Activated naive CD4-positive, alpha-beta T cell treated with anti-CD3 and anti-CD28 coated beads, Interleukin-2, amount 50 U/mL, for 72 hours (primary cell): ENCODE measurements around the gene ZFYVE27. TPM values are rescaled to one million over a fixed set of nuclear protein-coding genes. Genes with fewer than 3 reads are reported as not detected.

Experiments used
- ATAC-seq, 2 donors: fragments of 150-1000 bp; cut with Tn5 transposase; 2 replicates each; pipeline ENCODE4 v1.10.0; 2021; ENCODE audit warnings: mild to moderate bottlenecking in 2 of 2, moderate library complexity in 2 of 2
- DNase-seq, 2 donors: peaks; one replicate each; pipeline ENCODE4 v3.0.0; 2021 to 2022; ENCODE audit warnings: low spot score in 2 of 2
- H3K27ac Mint-ChIP-seq, 2 donors: one replicate each; pipeline ENCODE4 v1.8.0; 2022; ENCODE audit warnings: mild to moderate bottlenecking in 2 of 2, mixed read lengths in 2 of 2
- H3K36me3 Mint-ChIP-seq, 2 donors: one replicate each; pipeline ENCODE4 v1.8.0; 2022; ENCODE audit warnings: mixed read lengths in 2 of 2
- H3K9me3 Mint-ChIP-seq, 2 donors: one replicate each; pipeline ENCODE4 v1.8.0; 2022; ENCODE audit warnings: mixed read lengths in 2 of 2
- total RNA-seq, 2 donors: library from RNA; stranded (reverse); gene quantifications; one replicate each; pipeline ENCODE4 v1.2.3, GENCODE V29; 2022

The ZFYVE27 gene
- total RNA-seq, 2 donors from 2014 or later, result 28.0 to 29.3 TPM

DNA sequence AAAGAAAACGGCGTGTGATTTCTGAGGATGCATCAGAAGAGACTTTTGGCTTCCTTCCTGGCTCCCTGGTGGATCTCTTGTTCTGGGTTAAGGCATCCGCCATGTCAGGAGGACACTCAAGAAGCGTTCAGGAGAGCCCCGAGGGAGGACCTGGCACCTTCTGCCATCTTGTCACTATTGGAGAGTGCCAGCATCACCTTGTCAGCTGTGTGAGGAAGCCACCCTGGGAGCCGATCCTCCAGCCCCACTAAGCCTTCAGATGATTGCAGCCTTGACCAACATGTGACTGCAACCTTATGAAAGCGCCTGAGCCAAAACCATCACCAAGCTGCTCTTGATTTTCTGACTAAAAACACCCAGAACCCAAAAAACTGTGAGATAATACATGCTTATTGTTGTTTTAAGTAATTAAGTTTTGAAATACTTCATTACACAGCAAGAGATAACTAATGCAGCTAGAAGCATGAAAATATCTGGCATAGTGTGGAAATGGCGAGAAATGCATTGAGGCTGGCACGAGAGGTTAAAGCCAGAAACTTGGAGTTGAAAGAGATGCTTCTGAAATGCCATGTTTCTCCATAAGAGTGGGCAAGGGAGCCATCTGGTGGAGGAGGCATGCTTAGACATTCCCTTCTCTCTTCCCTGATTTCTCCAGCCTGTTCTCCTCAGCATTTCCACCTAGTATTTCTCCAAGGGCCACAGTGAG lies 5.4 kb upstream of the ZFYVE27 start:
- ATAC-seq (peak in 1 of 2 donors; percentile 47), DNase-seq (peak in 1 of 2 donors; percentile 54)
- Mint-ChIP-seq H3K27ac (no peak overlapping the region), H3K36me3 (peaks cover 0 to 10% of the 10 kb centered on the region in 2 donors), H3K9me3 (peaks cover 8% of the 10 kb centered on the region in 2 donors)

DNA sequence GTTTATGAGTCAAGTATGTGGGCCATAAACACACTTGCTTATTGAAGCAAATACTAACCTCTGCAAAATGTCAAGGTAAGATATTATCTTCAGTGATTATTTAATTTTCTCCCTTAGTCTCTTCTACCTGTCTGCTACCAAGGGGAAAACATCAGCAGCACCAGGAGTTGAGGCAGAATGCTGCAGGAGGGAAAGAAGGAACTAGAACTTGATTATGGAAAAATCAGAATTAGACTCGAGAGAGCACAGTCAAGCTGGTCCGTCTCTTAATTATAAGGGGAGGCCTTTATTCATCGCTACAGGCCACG lies 4.9 kb upstream of the ZFYVE27 start:
- no peak for DNase-seq
- Mint-ChIP-seq H3K9me3 (peaks cover 8% of the 10 kb centered on the region in 2 donors), H3K27ac (no peak overlapping the region), H3K36me3 (peaks cover 0 to 10% of the 10 kb centered on the region in 2 donors)
- no peak for ATAC-seq

DNA sequence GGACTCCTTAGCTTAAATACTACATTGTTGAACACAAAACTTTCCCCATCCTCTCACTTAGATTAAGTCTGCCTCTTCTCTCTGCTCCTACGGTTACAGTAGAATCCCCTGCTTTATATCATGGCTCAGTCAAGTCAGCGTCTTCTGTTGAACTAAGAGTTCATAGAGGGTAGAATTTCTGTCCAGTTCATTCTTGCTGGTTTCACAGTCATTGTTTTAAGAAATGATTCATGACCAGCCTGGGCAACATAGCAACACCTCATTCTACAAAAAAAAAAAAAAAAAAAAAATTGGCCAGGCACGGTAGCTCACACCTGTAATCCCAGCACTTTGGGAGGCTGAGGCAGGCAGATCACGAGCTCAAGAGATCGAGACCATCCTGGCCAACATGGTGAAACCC lies 3.7 kb upstream of the ZFYVE27 start:
- H3K27ac Mint-ChIP-seq, result no peak overlapping the region
- DNase-seq (no peak), ATAC-seq (no peak)
- H3K36me3 Mint-ChIP-seq, result peaks cover 9 to 19% of the 10 kb centered on the region in 2 donors
- peaks cover 8% of the 10 kb centered on the region in 2 donors for H3K9me3 Mint-ChIP-seq

DNA sequence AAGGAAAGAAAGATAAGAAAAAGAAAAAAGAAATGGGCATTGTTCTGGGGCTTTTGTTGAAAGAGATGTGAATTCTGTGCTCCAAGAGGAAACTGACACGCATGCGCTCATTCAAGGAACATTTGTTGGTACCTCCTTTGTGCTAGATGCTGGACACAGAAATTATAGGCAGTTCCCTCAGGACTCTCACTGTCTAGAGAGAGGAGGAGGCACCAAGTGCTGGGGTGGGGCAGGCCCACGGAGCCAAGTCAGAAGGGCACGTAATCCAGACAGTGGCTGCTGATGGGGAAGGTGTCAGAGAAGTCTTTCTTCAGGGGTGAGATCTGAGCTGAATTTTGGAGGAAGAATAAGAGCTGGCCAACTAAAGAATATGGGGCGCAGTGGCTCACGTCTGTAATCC lies 2.9 kb upstream of the ZFYVE27 start:
- H3K9me3 Mint-ChIP-seq, result peaks cover 8% of the 10 kb centered on the region in 2 donors
- no peak for DNase-seq
- no peak overlapping the region for H3K27ac Mint-ChIP-seq
- peaks cover 11 to 21% of the 10 kb centered on the region in 2 donors for H3K36me3 Mint-ChIP-seq
- ATAC-seq, result no peak

DNA sequence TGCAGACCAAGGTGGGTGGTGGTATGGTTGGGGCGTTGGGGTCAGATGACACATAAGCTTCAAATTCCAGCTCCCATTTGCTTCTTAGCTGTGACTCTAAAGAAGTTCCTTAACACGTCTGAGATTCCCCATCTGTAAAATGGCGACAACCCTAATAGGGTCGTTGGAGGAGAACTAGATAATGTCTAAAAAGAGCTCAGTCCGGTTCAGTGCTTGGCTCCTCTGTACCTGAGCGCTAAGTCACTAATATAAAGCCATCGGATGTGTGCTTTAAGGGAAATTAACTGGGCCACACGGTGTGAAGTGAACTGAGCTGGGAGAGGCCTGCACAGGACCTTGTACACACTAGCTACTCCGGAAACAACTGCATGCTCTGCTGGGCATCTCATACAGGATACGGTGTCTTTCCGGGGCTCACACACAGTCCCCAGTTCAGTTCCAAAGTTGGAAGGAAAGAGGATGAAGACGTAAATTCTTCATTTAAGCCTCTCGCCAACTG lies 476 bp upstream of the ZFYVE27 start:
- peaks cover 22 to 30% of the 10 kb centered on the region in 2 donors for H3K36me3 Mint-ChIP-seq
- H3K9me3 Mint-ChIP-seq, result peaks cover 8% of the 10 kb centered on the region in 2 donors
- DNase-seq (no peak), ATAC-seq (peak; percentile 32 to 36)
- H3K27ac Mint-ChIP-seq, result peak overlapping the region; percentile 93 to 97

DNA sequence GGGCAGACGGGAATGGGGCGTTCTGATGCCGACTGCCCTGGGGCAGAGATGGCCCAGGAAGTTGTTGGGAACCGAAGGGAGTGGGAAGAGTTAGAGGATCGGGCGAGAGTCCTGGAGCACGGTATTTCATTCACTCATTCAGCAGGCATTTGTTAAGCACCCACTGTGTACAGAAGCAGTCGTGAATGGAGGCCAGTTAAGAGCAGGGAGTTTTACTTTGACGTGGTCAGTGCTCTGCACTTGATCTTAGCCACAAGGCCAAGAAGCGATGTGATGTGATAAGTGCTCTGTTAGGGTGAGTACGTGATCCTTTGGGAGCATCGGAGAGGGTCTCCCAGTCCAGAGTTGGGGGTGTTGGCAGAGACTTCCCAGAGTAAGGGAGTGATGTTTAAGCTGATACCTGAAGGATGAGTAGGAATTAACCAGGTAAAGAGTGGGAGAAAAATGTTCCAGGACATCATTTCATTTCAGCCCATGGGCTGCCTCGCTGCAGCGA lies 890 bp downstream of the ZFYVE27 start:
- peaks cover 22 to 30% of the 10 kb centered on the region in 2 donors for H3K36me3 Mint-ChIP-seq
- DNase-seq (peak in 1 of 2 donors; percentile 17), ATAC-seq (peak; percentile 29 to 41)
- peaks cover 8% of the 10 kb centered on the region in 2 donors for H3K9me3 Mint-ChIP-seq
- H3K27ac Mint-ChIP-seq, result peak overlapping the region; percentile 93 to 98

DNA sequence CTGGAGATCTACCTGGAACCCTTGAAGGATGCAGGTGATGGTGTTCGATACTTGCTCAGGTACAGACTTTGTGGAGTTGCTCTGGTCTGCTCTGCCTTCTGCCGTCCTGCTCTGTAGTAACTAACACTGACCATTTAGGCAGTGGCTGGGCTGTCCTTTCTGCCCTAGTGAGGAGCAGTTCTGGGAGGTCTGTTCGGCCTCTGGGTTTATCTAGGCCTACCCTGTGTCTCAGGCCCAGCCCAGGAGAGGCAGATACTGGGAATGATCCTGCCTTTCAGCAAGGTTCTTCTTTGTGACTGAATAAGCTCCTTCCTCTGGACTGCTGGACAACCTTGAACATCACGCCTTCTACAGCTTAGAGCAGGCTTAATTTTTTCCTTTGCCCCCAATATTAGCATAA lies 1.7 kb downstream of the ZFYVE27 start:
- DNase-seq (no peak), ATAC-seq (no peak)
- H3K27ac Mint-ChIP-seq, result peak overlapping the region in 1 of 2 donors; percentile 93
- H3K9me3 Mint-ChIP-seq, result peaks cover 8% of the 10 kb centered on the region in 2 donors
- peaks cover 22 to 30% of the 10 kb centered on the region in 2 donors for H3K36me3 Mint-ChIP-seq

DNA sequence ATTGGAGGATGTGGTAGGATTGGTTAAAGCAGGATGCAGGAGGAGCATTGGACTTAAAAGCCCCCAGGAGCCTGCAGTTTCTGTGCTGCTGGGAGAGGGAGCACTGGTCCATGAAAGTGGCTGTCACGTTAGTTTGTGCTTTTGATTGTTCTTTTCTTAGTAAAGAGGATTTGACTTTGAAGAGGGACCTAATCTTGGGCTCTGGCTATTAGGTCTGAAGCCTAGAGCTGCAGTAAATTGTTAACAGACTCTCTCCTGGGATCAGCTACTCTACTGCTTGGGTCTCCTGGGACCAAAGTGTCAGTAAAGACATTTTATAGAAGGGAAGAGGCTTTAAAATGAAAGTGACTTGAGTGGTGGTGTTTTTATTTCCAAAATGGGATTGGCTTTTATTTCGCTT lies 3.7 kb downstream of the ZFYVE27 start:
- Mint-ChIP-seq H3K36me3 (peaks cover 28 to 33% of the 10 kb centered on the region in 2 donors), H3K9me3 (peaks cover 6% of the 10 kb centered on the region in 2 donors)

DNA sequence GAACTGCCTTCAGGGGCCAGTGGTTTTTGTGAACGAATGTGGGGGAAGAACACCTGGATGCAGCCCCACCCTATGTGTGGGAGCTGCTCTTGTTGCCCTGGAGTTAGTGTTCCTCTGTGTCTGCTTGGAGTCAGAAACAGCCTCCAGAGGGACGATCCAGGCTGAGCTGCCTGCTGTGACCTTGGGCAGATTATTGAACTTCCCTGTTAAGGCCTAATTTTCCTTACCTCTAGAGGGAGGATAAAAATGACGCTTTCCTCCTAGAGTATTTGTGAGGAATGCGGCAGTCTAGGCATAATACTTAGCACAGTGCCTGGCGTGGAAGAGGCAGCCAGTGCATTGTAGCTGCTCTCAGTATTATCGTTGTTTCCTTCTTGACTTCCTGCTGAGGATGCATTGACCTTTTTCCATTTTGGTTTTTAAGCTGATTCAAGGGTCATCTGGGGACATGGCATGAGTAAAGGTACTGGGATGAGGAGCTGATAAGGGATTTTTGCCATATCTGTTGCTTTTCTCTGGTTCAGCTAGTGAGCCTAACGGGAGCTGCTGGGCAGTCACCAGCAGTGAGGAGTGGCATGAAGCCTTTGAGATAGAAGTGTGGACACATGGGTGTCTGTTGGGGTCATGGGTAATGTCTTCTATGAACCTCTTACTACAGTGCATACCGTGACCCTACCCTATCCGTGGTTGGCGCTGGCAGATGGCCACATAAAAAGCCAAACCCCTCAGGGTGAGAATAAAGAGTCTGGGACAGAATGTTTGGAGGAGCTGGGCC lies 6.4 kb downstream of the ZFYVE27 start:
- Mint-ChIP-seq H3K36me3 (peaks cover 18 to 24% of the 10 kb centered on the region in 2 donors), H3K27ac (peak overlapping the region in 1 of 2 donors; percentile 65), H3K9me3 (no peaks in the 10 kb centered on the region)
- ATAC-seq, result no peak
- no peak for DNase-seq

More for the DNA sequence above, 3.7 kb downstream of the ZFYVE27 start:
- no peak overlapping the region for H3K27ac Mint-ChIP-seq
- DNase-seq (no peak), ATAC-seq (no peak)

DNA sequence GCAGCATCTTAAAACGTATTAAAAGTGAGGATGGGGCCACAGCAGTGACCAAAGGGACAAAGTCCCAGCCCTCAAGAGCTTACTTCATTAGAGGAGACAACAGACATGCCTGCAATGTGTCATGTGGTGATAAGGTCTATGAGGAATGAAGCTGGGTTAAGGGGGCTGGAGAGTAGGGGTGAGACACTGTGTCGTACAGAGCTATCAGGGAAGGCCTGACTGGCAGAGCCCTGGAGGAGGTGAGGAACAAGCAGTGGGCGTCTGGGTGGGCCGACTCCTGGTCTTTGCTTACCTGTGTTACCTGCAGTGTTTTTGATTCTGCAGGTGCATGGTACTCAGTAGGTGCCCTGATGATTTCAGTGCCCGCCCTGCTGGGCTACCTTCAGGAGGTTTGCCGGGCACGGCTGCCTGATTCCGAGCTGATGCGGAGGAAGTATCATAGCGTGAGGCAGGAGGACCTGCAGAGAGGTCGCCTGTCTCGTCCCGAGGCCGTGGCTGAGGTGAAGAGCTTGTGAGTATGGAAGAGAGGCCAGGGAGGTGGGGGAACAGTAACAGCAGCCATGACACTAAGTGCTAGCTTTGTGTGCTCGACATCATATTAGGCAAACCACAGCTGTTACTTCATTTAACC lies 7.6 kb downstream of the ZFYVE27 start:
- DNase-seq (no peak), ATAC-seq (no peak)
- Mint-ChIP-seq H3K27ac (peak overlapping the region in 1 of 2 donors; percentile 72), H3K9me3 (no peaks in the 10 kb centered on the region), H3K36me3 (peaks cover 19 to 23% of the 10 kb centered on the region in 2 donors)

DNA sequence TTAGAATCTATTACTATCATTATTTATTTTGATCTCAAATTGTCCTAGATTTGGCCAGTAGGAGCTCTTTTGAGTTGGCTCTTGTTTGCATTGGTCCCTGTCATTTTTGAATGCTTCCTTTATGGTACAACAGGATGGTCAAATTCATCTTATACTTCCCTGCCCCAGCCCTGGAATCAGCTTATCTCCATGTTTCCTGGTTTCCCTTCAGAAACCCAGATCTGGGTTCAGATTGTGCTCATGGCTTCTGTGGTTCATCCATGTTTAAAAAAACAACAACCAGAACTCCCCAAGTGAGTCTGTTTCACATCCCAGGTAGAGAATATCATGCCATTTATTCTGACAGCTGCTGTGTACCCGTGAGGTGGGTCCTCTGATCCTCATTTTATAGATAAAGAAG lies 10.6 kb downstream of the ZFYVE27 start:
- Mint-ChIP-seq H3K36me3 (peaks cover 11 to 24% of the 10 kb centered on the region in 2 donors), H3K9me3 (no peaks in the 10 kb centered on the region), H3K27ac (no peak overlapping the region)
- no peak for ATAC-seq
- no peak for DNase-seq

DNA sequence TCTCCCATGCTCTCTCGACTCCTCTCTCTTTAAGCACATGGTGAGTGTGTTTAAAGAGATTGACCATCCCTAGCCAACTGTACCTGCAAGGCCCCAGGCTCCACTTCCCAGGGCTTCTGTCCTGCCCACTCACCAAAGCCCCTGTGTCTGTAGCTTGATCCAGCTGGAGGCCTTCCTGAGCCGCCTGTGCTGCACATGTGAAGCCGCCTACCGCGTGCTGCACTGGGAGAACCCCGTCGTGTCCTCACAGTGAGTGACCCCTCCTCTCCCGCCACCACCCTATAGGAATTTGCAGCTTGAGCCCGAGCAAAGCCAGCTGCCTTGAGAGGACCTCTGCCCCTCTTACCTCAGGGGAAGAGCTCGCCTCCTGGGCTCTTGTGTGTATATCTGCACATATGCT lies 11.2 kb downstream of the ZFYVE27 start:
- H3K36me3 Mint-ChIP-seq, result peaks cover 11 to 24% of the 10 kb centered on the region in 2 donors
- no peak overlapping the region for H3K27ac Mint-ChIP-seq
- no peaks in the 10 kb centered on the region for H3K9me3 Mint-ChIP-seq
- ATAC-seq (no peak), DNase-seq (no peak)

DNA sequence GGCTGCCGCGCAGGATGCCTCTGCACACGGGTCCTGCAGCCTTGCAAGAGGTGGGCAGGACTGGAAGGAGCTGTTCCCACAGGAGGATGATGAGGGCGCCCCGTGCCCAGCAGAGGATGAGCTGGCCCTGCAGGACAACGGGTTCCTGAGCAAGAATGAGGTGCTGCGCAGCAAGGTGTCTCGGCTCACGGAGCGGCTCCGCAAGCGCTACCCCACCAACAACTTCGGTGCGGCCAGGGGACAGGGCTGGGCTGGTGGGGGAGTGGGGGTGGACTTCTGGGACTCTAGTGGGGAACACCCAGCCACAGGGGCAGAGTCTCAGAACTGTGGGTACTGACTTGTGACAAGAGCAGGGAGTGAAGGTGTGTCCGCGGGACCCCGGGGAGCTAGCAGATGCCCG lies 16.0 kb downstream of the ZFYVE27 start:
- Mint-ChIP-seq H3K36me3 (peaks cover 4 to 23% of the 10 kb centered on the region in 2 donors), H3K9me3 (no peaks in the 10 kb centered on the region), H3K27ac (no peak overlapping the region)
- ATAC-seq (no peak), DNase-seq (no peak)

DNA sequence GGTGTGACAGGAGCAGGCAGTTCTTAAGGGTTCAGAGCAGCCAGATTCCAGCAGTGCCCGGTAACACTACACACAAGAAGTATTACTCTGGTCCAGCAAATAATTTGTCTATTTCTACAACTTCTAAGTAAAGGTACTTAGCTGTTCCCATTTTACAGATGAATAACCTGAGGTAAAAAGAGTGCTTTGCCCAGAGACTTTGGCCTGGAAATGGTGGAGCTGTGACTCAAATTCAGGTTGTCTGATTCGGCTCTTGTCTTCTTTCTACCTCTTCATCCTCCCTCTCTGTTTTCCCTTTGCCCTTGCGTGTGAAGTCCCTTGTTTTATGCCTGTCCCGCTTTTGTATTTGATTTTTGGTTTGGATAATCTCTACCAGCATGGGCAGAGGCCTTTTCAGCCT lies 17.8 kb downstream of the ZFYVE27 start:
- Mint-ChIP-seq H3K27ac (no peak overlapping the region), H3K36me3 (peaks cover 0 to 20% of the 10 kb centered on the region in 2 donors)
- no peak for ATAC-seq

DNA sequence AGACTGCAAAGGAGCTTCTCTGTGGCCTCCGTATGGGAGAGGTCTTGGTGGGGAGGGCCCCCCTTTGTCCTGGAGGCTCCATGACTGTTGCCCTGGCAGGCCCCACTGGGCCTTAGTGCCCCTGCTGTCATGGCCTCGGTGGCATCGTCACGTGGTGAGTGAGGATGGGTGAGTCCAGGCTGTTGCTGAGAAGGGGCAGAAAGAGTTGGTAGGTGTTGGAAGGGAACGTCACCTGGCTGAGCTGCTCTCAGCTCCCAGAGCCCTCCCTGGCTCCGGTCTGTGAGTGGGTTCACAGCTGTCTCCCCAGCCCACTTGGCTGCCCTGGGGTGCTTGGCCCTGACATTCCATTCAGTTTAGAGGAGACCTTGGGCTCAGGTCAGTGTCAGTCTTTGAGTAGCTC lies 18.8 kb downstream of the ZFYVE27 start:
- ATAC-seq (no peak), DNase-seq (no peak)
- no peaks in the 10 kb centered on the region for H3K9me3 Mint-ChIP-seq
- H3K27ac Mint-ChIP-seq, result no peak overlapping the region
- H3K36me3 Mint-ChIP-seq, result peaks cover 0 to 20% of the 10 kb centered on the region in 2 donors

More for the DNA sequence above, 17.8 kb downstream of the ZFYVE27 start:
- DNase-seq, result no peak
- H3K9me3 Mint-ChIP-seq, result no peaks in the 10 kb centered on the region

DNA sequence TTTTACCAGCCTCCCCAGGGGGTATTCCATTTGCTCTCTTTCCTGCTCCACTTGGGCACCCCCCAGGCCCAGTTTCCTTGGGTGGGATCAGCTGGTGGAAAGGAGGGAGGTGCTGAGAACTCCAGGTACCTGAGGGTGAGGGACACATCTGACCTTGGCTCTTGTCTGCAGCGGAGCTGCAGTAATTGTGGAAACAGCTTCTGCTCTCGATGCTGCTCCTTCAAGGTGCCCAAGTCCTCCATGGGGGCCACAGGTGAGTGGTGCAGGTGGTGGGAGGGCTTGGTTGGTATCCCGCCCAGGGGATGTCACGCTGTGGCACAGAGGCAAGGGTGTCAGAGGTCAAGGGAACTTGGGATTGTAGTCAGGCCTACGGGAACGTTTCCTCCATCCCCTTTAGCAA lies 20.5 kb downstream of the ZFYVE27 start:
- no peak for ATAC-seq
- H3K36me3 Mint-ChIP-seq, result peaks cover 0 to 14% of the 10 kb centered on the region in 2 donors
- no peaks in the 10 kb centered on the region for H3K9me3 Mint-ChIP-seq

More for the DNA sequence above, 20.5 kb downstream of the ZFYVE27 start:
- no peak for DNase-seq
- H3K27ac Mint-ChIP-seq, result peak overlapping the region in 1 of 2 donors; percentile 81
